ENCODE results near the gene WNT10A.

WNT10A gene

DNA sequence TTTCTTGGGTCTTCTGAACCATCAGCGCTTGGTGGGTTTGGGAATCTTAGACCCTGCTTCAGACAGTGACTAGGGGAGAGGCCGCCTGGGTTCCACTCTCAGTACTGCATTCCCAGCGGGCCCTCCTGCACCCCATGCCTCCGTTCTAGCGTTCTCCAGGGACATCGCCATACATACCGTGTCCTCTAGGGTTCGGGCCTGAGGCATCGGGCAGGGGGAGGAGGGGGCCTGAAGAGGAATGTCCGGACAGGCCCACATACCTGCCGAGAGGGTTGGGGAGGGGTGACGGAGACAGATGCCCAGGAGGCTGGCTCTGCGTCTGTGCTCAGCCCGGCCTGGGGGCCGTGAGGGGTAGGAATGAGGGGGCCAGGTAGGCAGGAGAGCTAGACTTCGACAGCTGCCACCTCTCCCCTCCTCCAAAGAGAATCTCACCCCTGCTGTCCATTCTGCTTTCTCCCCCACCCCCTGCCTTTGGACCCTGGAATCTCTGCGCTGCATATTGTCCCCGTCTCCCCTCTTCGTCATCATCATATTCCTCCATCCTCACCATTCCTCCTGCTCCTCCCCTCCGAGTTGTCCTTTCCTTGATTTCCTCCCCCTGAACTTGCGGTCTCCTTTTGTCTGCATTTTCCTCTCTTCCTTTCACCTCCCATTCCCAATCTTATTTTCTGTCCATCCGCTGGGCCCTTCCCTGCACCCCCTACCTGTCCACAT is 7.8 kb upstream of the WNT10A start:
- TF ChIP-seq FOXP2 (optimal IDR thresholded peaks at IDR 0.05; ENCODE audit: borderline replicate concordance, extremely low read depth, extremely low read length, insufficient read depth), result no peak
- no peak for TF ChIP-seq TAF1 (IDR thresholded peaks at IDR 0.05; ENCODE audit: borderline replicate concordance, insufficient read depth, low read length)
- TF ChIP-seq POLR2AphosphoS5 (IDR thresholded peaks at IDR 0.05; ENCODE audit: low read depth, low read length), result no peak
- TF ChIP-seq, protein P1, sequence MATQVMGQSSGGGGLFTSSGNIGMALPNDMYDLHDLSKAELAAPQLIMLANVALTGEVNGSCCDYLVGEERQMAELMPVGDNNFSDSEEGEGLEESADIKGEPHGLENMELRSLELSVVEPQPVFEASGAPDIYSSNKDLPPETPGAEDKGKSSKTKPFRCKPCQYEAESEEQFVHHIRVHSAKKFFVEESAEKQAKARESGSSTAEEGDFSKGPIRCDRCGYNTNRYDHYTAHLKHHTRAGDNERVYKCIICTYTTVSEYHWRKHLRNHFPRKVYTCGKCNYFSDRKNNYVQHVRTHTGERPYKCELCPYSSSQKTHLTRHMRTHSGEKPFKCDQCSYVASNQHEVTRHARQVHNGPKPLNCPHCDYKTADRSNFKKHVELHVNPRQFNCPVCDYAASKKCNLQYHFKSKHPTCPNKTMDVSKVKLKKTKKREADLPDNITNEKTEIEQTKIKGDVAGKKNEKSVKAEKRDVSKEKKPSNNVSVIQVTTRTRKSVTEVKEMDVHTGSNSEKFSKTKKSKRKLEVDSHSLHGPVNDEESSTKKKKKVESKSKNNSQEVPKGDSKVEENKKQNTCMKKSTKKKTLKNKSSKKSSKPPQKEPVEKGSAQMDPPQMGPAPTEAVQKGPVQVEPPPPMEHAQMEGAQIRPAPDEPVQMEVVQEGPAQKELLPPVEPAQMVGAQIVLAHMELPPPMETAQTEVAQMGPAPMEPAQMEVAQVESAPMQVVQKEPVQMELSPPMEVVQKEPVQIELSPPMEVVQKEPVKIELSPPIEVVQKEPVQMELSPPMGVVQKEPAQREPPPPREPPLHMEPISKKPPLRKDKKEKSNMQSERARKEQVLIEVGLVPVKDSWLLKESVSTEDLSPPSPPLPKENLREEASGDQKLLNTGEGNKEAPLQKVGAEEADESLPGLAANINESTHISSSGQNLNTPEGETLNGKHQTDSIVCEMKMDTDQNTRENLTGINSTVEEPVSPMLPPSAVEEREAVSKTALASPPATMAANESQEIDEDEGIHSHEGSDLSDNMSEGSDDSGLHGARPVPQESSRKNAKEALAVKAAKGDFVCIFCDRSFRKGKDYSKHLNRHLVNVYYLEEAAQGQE (IDR thresholded peaks at IDR 0.05; ENCODE audit: insufficient read depth in 1 of 2, low read depth in 2 of 2, low read length in 2 of 2), result no peak
- TF ChIP-seq SIN3A (IDR thresholded peaks at IDR 0.05; ENCODE audit: borderline replicate concordance, insufficient read depth, low read length), result no peak

DNA sequence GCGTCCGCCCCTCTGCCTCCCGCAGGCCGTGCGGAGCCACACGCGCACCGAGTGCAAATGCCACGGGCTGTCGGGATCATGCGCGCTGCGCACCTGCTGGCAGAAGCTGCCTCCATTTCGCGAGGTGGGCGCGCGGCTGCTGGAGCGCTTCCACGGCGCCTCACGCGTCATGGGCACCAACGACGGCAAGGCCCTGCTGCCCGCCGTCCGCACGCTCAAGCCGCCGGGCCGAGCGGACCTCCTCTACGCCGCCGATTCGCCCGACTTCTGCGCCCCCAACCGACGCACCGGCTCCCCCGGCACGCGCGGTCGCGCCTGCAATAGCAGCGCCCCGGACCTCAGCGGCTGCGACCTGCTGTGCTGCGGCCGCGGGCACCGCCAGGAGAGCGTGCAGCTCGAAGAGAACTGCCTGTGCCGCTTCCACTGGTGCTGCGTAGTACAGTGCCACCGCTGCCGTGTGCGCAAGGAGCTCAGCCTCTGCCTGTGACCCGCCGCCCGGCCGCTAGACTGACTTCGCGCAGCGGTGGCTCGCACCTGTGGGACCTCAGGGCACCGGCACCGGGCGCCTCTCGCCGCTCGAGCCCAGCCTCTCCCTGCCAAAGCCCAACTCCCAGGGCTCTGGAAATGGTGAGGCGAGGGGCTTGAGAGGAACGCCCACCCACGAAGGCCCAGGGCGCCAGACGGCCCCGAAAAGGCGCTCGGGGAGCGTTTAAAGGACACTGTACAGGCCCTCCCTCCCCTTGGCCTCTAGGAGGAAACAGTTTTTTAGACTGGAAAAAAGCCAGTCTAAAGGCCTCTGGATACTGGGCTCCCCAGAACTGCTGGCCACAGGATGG is 7.1 kb upstream of the WNT10A start:
- no peak for TF ChIP-seq TAF1 (IDR thresholded peaks at IDR 0.05; ENCODE audit: borderline replicate concordance, insufficient read depth, low read length)

DNA sequence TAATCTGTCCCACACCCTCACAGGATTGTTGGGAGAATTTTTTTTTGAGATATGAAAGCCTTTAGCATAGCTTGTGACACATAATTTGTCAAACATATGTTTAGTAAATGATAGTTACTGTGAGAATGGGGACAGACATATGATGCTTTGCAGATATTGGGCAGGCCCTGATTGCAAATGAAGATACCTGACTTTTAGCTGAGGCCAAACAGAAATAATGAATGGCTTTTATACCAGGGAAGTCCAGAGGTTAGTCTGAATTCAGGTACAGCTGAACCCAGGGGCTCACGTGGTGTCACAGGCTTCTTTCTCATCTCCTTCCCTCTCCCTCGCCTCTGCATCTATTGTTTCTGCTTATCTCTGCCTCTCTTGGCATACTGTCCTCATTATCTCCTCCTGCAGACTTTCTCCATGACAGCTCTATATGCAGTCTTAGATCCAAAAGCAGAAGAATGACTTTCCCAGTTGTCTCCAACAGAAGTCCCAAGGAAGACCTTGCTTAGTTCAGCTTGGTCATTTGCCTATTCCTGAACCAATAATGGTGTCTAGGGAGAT is 4.9 kb upstream of the WNT10A start:
- no peak for TF ChIP-seq FOXP2 (optimal IDR thresholded peaks at IDR 0.05; ENCODE audit: borderline replicate concordance, extremely low read depth, extremely low read length, insufficient read depth)
- TF ChIP-seq SIN3A (IDR thresholded peaks at IDR 0.05; ENCODE audit: borderline replicate concordance, insufficient read depth, low read length), result no peak
- TF ChIP-seq POLR2AphosphoS5 (IDR thresholded peaks at IDR 0.05; ENCODE audit: low read depth, low read length), result no peak
- TF ChIP-seq, protein P1 (IDR thresholded peaks at IDR 0.05; ENCODE audit: insufficient read depth in 1 of 2, low read depth in 2 of 2, low read length in 2 of 2), result no peak
- TF ChIP-seq TAF1 (IDR thresholded peaks at IDR 0.05; ENCODE audit: borderline replicate concordance, insufficient read depth, low read length), result no peak

DNA sequence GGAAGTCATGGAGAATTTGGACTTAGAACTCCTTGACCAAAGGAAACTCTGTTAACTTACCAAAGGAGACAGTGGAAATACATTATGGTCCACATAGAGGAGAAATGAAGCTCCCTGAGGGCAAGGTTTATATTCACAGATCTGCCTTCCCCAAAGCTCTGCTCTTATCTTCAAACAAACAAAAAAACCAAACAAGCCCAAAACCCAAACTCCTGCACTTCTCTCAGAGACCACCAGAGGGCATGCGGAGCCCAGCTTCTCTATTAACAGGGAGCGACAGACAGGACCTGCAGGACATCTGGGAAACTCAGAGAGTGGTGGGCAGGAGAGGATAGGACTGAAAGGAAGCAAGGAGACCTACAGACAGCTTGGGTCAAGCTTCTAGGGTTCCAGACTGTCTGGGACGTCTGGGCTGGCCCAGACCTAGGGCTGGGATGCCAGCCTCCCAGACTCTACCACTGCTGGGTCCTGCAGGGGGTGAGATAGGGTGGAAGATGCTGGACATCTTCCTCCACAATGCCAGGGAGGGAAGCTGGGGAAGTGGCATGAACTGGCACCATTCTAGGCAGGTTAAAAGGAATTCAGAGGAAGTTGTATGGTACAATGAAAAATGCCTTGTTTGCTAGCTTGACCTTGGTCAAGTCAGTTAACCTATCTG is 4.0 kb upstream of the WNT10A start:
- TF ChIP-seq POLR2AphosphoS5 (IDR thresholded peaks at IDR 0.05; ENCODE audit: low read depth, low read length), result no peak
- TF ChIP-seq, protein P1 (IDR thresholded peaks at IDR 0.05; ENCODE audit: insufficient read depth in 1 of 2, low read depth in 2 of 2, low read length in 2 of 2), result no peak
- TF ChIP-seq TAF1 (IDR thresholded peaks at IDR 0.05; ENCODE audit: borderline replicate concordance, insufficient read depth, low read length), result no peak
- no peak for TF ChIP-seq FOXP2 (optimal IDR thresholded peaks at IDR 0.05; ENCODE audit: borderline replicate concordance, extremely low read depth, extremely low read length, insufficient read depth)
- no peak for TF ChIP-seq SIN3A (IDR thresholded peaks at IDR 0.05; ENCODE audit: borderline replicate concordance, insufficient read depth, low read length)

DNA sequence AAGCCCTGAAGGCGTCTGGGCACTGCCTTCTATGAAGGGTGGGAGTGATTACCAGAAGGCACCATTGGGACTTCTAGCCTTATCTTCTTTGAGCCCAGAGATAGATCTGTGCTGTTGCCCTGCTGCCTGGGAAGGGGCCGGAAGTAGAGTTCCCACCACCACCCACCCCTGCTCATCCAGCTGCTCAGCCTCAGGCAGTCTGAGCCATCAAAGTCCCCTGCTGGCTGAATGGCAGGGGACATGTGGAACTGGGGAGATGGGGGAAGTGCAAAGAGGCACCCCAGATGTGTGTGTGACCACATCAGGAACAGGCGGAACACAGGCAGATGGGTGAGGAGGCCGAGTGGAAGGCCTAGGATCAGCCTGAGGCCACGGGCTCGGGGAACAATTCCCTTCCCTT is 3.3 kb upstream of the WNT10A start:
- TF ChIP-seq POLR2AphosphoS5 (IDR thresholded peaks at IDR 0.05; ENCODE audit: low read depth, low read length) (no peak), TAF1 (IDR thresholded peaks at IDR 0.05; ENCODE audit: borderline replicate concordance, insufficient read depth, low read length) (no peak), SIN3A (IDR thresholded peaks at IDR 0.05; ENCODE audit: borderline replicate concordance, insufficient read depth, low read length) (no peak), FOXP2 (optimal IDR thresholded peaks at IDR 0.05; ENCODE audit: borderline replicate concordance, extremely low read depth, extremely low read length, insufficient read depth) (no peak)
- TF ChIP-seq, protein P1 (IDR thresholded peaks at IDR 0.05; ENCODE audit: insufficient read depth in 1 of 2, low read depth in 2 of 2, low read length in 2 of 2), result no peak

Measured in PFSK-1 (cell line).